ENCODE results near the gene NT5C1B. TPM values are rescaled to one million over a fixed set of nuclear protein-coding genes. Genes with fewer than 3 reads are reported as not detected.

NT5C1B gene
- total RNA-seq, 2 donors from 2014 or later = not detected

GRCh38 chr2:18545384-18545783 is 44.0 kb downstream of the NT5C1B start:
- H3K36me3 ChIP-seq = no peaks in the 10 kb centered on the region
- intact Hi-C loops (cut with DNase I) = no loop called here
- H3K9me3 ChIP-seq = no peaks in the 10 kb centered on the region
- H3K4me1 ChIP-seq = no peaks in the 10 kb centered on the region
- no peaks in the 10 kb centered on the region for H3K27me3 ChIP-seq
- DNase-seq = no peak
- H3K4me3 ChIP-seq = no peak overlapping the region
- no peak overlapping the region for H3K27ac ChIP-seq
- no peak for TF ChIP-seq CTCF (IDR thresholded peaks at IDR 0.05)
- no peak overlapping the region for H3K9ac ChIP-seq (ENCODE audit: low read depth in 2 of 2, low read length in 2 of 2)

DNA sequence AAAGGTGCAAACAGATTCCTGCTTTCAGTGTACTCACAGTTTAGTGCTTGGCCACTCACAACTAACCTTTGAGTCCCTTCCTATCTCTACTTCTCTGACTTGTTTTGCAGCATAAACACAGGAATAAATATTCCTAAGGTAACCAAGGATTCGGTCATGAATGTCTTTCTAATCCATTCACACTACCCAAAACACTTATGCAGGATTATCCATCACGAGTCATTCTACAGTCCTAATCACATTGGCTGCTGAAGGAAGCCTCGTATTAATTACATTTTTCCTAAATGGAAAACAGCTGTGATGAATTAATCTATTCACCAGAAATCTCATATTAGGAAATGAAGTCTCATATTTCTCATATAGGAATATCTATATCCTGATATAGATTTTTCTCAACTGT is 45.2 kb downstream of the NT5C1B start:
- intact Hi-C loops (cut with DNase I) = no loop called here
- Histone ChIP-seq H3K27ac (no peak overlapping the region), H3K36me3 (no peaks in the 10 kb centered on the region), H3K4me1 (no peaks in the 10 kb centered on the region), H3K9ac (ENCODE audit: low read depth in 2 of 2, low read length in 2 of 2) (no peak overlapping the region), H3K4me3 (no peak overlapping the region), H3K27me3 (no peaks in the 10 kb centered on the region), H3K9me3 (no peaks in the 10 kb centered on the region)
- no peak for DNase-seq
- TF ChIP-seq CTCF (IDR thresholded peaks at IDR 0.05) = no peak

DNA sequence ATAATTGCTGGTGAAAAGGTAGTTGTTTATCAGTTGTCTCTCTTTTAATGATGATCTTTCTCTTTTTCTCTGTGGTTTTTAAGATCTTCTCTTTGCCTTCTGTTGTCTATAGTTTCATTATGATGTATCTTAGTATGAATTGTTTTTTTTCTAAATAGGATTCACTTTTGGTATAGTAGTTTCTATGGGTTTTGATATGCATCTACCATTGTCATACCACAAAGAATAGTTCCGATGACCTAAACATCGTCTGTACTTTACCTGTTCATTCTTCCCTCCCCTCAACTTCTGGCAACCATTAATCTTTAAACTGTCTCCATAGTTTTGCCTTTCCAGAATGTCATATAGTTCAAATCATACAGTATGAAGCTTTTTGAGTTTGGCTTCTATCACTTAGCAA is 48.5 kb downstream of the NT5C1B start:
- Histone ChIP-seq H3K9me3 (no peaks in the 10 kb centered on the region), H3K27ac (no peak overlapping the region), H3K4me1 (no peaks in the 10 kb centered on the region), H3K4me3 (no peak overlapping the region), H3K36me3 (no peaks in the 10 kb centered on the region), H3K9ac (ENCODE audit: low read depth in 2 of 2, low read length in 2 of 2) (no peak overlapping the region), H3K27me3 (no peaks in the 10 kb centered on the region)
- no peak for DNase-seq
- intact Hi-C loops (cut with DNase I) = no loop called here
- TF ChIP-seq CTCF (IDR thresholded peaks at IDR 0.05) = no peak

DNA sequence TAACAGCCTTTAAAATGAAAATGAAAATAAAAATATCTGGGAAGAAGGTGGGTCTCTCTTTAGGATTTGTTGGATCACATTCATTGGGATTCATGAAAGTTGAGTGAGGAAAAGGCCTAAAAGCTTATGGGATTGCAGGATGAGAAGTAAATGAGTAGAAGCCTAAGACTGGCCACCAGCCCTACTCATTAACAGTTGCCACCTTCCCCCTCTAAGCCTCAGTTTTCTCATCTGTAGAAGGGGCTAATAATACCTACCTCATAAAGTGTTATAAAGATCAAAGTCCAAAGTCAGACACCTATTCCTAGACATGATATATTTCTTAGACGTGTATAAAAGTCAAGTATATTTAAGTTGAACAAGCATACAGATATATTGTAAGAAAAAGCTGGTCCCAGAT is 52.7 kb downstream of the NT5C1B start:
- TF ChIP-seq CTCF (IDR thresholded peaks at IDR 0.05) = no peak
- DNase-seq = no peak
- Histone ChIP-seq H3K27ac (no peak overlapping the region), H3K4me3 (no peak overlapping the region), H3K27me3 (no peaks in the 10 kb centered on the region), H3K9ac (ENCODE audit: low read depth in 2 of 2, low read length in 2 of 2) (no peak overlapping the region), H3K36me3 (no peaks in the 10 kb centered on the region), H3K4me1 (no peaks in the 10 kb centered on the region), H3K9me3 (no peaks in the 10 kb centered on the region)
- intact Hi-C loops (cut with DNase I) = no loop called here

GRCh38 chr2:18536100-18536499 is 53.3 kb downstream of the NT5C1B start:
- DNase-seq = no peak
- intact Hi-C loops (cut with DNase I) = no loop called here
- no peak for TF ChIP-seq CTCF (IDR thresholded peaks at IDR 0.05)

DNA sequence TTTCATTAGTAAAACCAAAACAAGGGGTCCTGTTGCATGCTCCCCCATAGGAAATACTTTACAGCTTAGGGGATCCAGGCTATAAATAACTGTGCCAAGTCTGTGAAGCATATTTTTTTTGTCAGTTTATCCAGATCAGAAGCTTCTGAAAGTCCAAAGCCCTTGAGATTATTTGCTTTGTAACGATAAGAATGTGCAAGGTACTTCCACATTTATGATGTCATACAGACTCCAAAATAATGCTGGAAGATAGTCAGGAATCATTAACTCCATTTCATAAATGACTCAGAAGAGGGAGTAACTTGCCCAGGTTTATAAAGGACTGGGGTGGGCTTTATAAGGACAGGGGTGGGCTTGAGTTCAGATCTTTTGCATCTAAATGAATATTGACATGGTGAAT is 58.2 kb downstream of the NT5C1B start:
- Histone ChIP-seq H3K9ac (ENCODE audit: low read depth in 2 of 2, low read length in 2 of 2) (no peak overlapping the region), H3K36me3 (no peaks in the 10 kb centered on the region), H3K27me3 (no peaks in the 10 kb centered on the region), H3K4me3 (no peak overlapping the region), H3K4me1 (no peaks in the 10 kb centered on the region), H3K27ac (no peak overlapping the region), H3K9me3 (no peaks in the 10 kb centered on the region)
- intact Hi-C loops (cut with DNase I) = no loop called here
- DNase-seq = no peak
- no peak for TF ChIP-seq CTCF (IDR thresholded peaks at IDR 0.05)

More at GRCh38 chr2:18536100-18536499, 53.3 kb downstream of the NT5C1B start:
- no peaks in the 10 kb centered on the region for H3K4me1 ChIP-seq
- H3K36me3 ChIP-seq = no peaks in the 10 kb centered on the region
- no peak overlapping the region for H3K9ac ChIP-seq (ENCODE audit: low read depth in 2 of 2, low read length in 2 of 2)
- H3K4me3 ChIP-seq = no peak overlapping the region
- H3K9me3 ChIP-seq = no peaks in the 10 kb centered on the region
- H3K27ac ChIP-seq = no peak overlapping the region
- no peaks in the 10 kb centered on the region for H3K27me3 ChIP-seq

Data from colonic mucosa (tissue), 4 donors.